Effector CD4-positive, alpha-beta T cell (primary cell): ENCODE measurements around the gene MYO1B.

ENCODE experiments used
- DNase-seq: peaks from one replicate; pipeline ENCODE4 v3.0.0-alpha.2; 2020

Gene MYO1B

GRCh38 chr2:191474464-191474863 lies 229.3 kb downstream of the MYO1B start:
- no peak for DNase-seq
